Testis (tissue), 2 donors: ENCODE data around the gene NUBP2.

Experiments used
- POLR2A ChIP-seq: fragments of 450-650 bp; IDR thresholded peaks from one replicate; pipeline ENCODE4 v1.6.1; 2017; ENCODE audit warnings: antibody characterized with exemption, mild to moderate bottlenecking, moderate library complexity
- TF ChIP-seq, protein P1 (sequence below), 3 experiments: fragments of 450-650 bp in 2 of 3; fragments of 200-600 bp in 1 of 3; sonication (generic) in 1 of 3; IDR thresholded peaks; one replicate each; pipeline ENCODE4 v1.5.1; 2016 to 2019; ENCODE audit warnings: antibody characterized with exemption in 3 of 3, mild to moderate bottlenecking in 2 of 3, moderate library complexity in 1 of 3

DNA sequence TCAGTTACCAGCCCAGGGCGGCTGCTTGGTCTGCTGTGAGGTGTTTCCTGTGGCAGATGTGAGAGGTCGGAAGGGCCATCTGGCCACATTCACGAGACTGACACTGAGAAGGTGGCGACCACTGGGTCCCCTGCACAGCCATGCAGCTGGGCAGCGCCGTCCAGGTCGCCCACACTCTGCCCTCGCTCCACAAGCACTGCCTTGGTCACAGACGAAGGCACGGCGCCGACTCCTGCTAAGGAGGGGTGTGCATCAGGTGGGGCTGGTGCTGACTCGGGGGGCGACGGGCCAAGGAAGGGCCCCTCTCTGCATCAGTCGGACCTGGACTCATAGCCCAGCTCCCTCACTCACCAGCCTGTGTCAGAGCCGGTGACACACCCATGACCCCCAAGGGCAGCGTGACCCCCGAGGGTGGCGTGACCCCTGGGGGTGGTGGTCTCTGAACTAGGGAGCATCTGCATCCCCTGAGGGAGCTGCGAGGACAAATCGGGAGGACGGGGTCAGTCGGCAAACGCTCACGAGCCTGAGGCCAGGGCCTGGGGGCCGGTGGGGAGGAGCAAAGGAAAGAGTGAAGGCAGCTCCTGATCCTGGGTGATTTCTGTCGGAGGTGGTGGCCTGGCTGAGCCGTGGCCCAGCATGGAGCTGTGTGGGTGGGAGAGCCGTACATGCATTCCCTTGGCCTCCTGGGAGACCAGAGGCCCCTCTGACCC is 41.8 kb upstream of the NUBP2 start:
- TF ChIP-seq, protein P1, sequence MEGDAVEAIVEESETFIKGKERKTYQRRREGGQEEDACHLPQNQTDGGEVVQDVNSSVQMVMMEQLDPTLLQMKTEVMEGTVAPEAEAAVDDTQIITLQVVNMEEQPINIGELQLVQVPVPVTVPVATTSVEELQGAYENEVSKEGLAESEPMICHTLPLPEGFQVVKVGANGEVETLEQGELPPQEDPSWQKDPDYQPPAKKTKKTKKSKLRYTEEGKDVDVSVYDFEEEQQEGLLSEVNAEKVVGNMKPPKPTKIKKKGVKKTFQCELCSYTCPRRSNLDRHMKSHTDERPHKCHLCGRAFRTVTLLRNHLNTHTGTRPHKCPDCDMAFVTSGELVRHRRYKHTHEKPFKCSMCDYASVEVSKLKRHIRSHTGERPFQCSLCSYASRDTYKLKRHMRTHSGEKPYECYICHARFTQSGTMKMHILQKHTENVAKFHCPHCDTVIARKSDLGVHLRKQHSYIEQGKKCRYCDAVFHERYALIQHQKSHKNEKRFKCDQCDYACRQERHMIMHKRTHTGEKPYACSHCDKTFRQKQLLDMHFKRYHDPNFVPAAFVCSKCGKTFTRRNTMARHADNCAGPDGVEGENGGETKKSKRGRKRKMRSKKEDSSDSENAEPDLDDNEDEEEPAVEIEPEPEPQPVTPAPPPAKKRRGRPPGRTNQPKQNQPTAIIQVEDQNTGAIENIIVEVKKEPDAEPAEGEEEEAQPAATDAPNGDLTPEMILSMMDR (IDR thresholded peaks at IDR 0.05): no peak
- TF ChIP-seq POLR2A: no peak
